Measurements from ENCODE around the gene ELAPOR2.
"Not testable (repeated sequence)": the region's sequence is repeated elsewhere in the genome, so short reads cannot be mapped to it uniquely, and the experiment has no call there.

DNA sequence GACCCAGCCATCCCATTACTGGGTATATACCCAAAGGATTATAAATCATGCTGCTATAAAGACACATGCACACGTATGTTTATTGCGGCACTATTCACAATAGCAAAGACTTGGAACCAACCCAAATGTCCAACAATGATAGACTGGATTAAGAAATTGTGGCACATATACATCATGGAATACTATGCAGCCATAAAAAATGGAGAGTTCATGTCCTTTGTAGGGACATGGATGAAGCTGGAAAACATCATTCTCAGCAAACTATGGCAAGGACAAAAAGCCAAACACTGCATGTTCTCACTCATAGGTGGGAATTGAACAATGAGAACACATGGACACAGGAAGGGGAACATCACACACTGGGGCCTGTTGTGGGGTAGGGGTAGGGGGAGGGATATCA is 37.9 kb upstream of the ELAPOR2 start:
- TF ChIP-seq EP300 (IDR thresholded peaks at IDR 0.05) = not testable (repeated sequence)
- TF ChIP-seq, protein P1, sequence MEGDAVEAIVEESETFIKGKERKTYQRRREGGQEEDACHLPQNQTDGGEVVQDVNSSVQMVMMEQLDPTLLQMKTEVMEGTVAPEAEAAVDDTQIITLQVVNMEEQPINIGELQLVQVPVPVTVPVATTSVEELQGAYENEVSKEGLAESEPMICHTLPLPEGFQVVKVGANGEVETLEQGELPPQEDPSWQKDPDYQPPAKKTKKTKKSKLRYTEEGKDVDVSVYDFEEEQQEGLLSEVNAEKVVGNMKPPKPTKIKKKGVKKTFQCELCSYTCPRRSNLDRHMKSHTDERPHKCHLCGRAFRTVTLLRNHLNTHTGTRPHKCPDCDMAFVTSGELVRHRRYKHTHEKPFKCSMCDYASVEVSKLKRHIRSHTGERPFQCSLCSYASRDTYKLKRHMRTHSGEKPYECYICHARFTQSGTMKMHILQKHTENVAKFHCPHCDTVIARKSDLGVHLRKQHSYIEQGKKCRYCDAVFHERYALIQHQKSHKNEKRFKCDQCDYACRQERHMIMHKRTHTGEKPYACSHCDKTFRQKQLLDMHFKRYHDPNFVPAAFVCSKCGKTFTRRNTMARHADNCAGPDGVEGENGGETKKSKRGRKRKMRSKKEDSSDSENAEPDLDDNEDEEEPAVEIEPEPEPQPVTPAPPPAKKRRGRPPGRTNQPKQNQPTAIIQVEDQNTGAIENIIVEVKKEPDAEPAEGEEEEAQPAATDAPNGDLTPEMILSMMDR (IDR thresholded peaks at IDR 0.05) = not testable (repeated sequence)

Data from sigmoid colon (tissue), 4 donors.